PC-3 (cell line): Measurements from ENCODE around the gene FBXO24. TPM values are rescaled to one million over a fixed set of nuclear protein-coding genes. Genes with fewer than 3 reads are reported as not detected.

Source experiments
- ATAC-seq: fragments of 200-7000 bp; cut with Tn5 transposase; 2 replicates; pipeline ENCODE4 v1.9.1; 2020; ENCODE audit warnings: mild to moderate bottlenecking, moderate library complexity
- BruUV-seq: library from RNA; stranded (reverse); fragments of 400-500 nt; replicated peaks from 2 replicates; lab custom pipeline; 2021; lab: Mats Ljungman, UMichigan
- CTCF ChIA-PET: fragments of 300-600 bp; sonication (Branson Sonifier 250); formaldehyde crosslinking; loops from one replicate; lab custom pipeline; 2022; ENCODE audit warnings: antibody characterized with exemption; lab: Charles Lee
- POLR2A ChIA-PET: fragments of 300-600 bp; sonication (Branson Sonifier 250); formaldehyde crosslinking; loops from one replicate; lab custom pipeline; 2022; ENCODE audit warnings: antibody characterized with exemption; ENCODE audit not compliant: unreplicated experiment; lab: Charles Lee
- DNase-seq: peaks from one replicate; pipeline ENCODE4 v3.0.0-alpha.2; 2015
- H2AFZ ChIP-seq: fragments of 300-600 bp; sonication (generic); 2 replicates; pipeline ENCODE4 v1.6.0; 2016; ENCODE audit warnings: antibody characterized with exemption, low read length
- H3F3A ChIP-seq: fragments of 300-600 bp; sonication (generic); one replicate; pipeline ENCODE4 v1.6.0; 2017; ENCODE audit warnings: antibody characterized with exemption, low read length, control low read depth, mild to moderate bottlenecking; ENCODE audit not compliant: unreplicated experiment
- H3K27ac ChIP-seq: fragments of 300-600 bp; sonication (generic); 2 replicates; pipeline ENCODE4 v1.5.1; 2016; ENCODE audit warnings: mild to moderate bottlenecking, low read length
- H3K27me3 ChIP-seq: fragments of 300-600 bp; sonication (generic); 2 replicates; pipeline ENCODE4 v1.6.1; 2016; ENCODE audit warnings: low read length, mixed read lengths
- H3K36me3 ChIP-seq: fragments of 300-600 bp; sonication (generic); 2 replicates; pipeline ENCODE4 v1.6.1; 2016; ENCODE audit warnings: low read depth, mixed run types, low read length, mixed read lengths
- H3K4me1 ChIP-seq: fragments of 300-600 bp; sonication (generic); 2 replicates; pipeline ENCODE4 v1.5.1; 2016; ENCODE audit warnings: low read length; ENCODE audit not compliant: insufficient read depth
- H3K4me2 ChIP-seq: fragments of 300-600 bp; sonication (generic); 2 replicates; pipeline ENCODE4 v1.6.0; 2016; ENCODE audit warnings: low read length
- H3K4me3 ChIP-seq: fragments of 300-600 bp; sonication (generic); 2 replicates; pipeline ENCODE4 v1.5.1; 2016; ENCODE audit warnings: mild to moderate bottlenecking, low read length, mixed read lengths
- H3K79me2 ChIP-seq: fragments of 300-600 bp; sonication (generic); 2 replicates; pipeline ENCODE4 v1.6.1; 2017; ENCODE audit warnings: low read length, mixed read lengths
- H3K9ac ChIP-seq: fragments of 300-600 bp; sonication (generic); 2 replicates; pipeline ENCODE4 v1.6.0; 2016; ENCODE audit warnings: mild to moderate bottlenecking, low read length
- H3K9me2 ChIP-seq: fragments of 300-600 bp; sonication (generic); replicated peaks from 2 replicates; pipeline ENCODE4 v1.6.1; 2016; ENCODE audit warnings: mixed run types, low read length, mixed read lengths
- H3K9me3 ChIP-seq: fragments of 300-600 bp; sonication (generic); 2 replicates; pipeline ENCODE4 v1.6.1; 2016; ENCODE audit warnings: low read length, mixed read lengths
- H4K20me1 ChIP-seq: fragments of 300-600 bp; sonication (generic); 2 replicates; pipeline ENCODE4 v1.6.1; 2016; ENCODE audit warnings: low read length, mixed read lengths
- CTCF ChIP-seq: fragments of 300-600 bp; sonication (generic); conservative IDR thresholded peaks from 2 replicates; pipeline ENCODE4 v1.5.1; 2017; ENCODE audit warnings: antibody characterized with exemption, low read depth, mild to moderate bottlenecking, low read length
- EZH2 ChIP-seq: fragments of 300-600 bp; sonication (generic); IDR thresholded peaks from one replicate; pipeline ENCODE4 v1.6.1; 2017; ENCODE audit warnings: antibody characterized with exemption, mild to moderate bottlenecking, low read length; ENCODE audit not compliant: unreplicated experiment
- EZH2phosphoT487 ChIP-seq: fragments of 300-600 bp; sonication (generic); IDR thresholded peaks from 2 replicates; pipeline ENCODE4 v1.6.1; 2018; ENCODE audit warnings: mild to moderate bottlenecking, antibody characterized with exemption, low read length, borderline replicate concordance
- intact Hi-C: fragments of 100-400 bp; cut with micrococcal nuclease; formaldehyde crosslinking; loops from 2 replicates; pipeline ENCODE4 v1.9.0; 2023
- total RNA-seq: library from RNA; depleted of rRNA; stranded (reverse); fragments of >200 nt; gene quantifications from 2 replicates; pipeline ENCODE4 v1.2.3, GENCODE V29; 2014

FBXO24 gene
- total RNA-seq, 1 experiment from 2014 or later: 0.40 TPM

GRCh38 chr7:100606313-100606712 is 20.2 kb downstream of the FBXO24 start:
- H3K9me2 ChIP-seq: no peaks in the 10 kb centered on the region
- no peaks in the 10 kb centered on the region for H4K20me1 ChIP-seq
- DNase-seq (no peak), ATAC-seq (no peak)
- H3K9ac ChIP-seq: no peak overlapping the region
- H3K36me3 ChIP-seq: no peaks in the 10 kb centered on the region
- CTCF ChIA-PET: no interaction called here
- no peak overlapping the region for H2AFZ ChIP-seq
- TF ChIP-seq CTCF (no peak), EZH2phosphoT487 (no peak), EZH2 (no peak)
- POLR2A ChIA-PET: interaction anchor here (0.6 kb wide), 2 partner anchors 9 to 283 kb away, joined by 4 to 42 read pairs; partner anchors contain the start of gene UFSP1
- H3K4me3 ChIP-seq: no peak overlapping the region
- H3K79me2 ChIP-seq: no peaks in the 10 kb centered on the region
- no peak overlapping the region for H3K27ac ChIP-seq
- no peaks in the 10 kb centered on the region for H3F3A ChIP-seq
- no peaks in the 10 kb centered on the region for H3K9me3 ChIP-seq
- no peak overlapping the region for H3K4me2 ChIP-seq
- peaks cover 24% of the 10 kb centered on the region for H3K4me1 ChIP-seq
- H3K27me3 ChIP-seq: no peaks in the 10 kb centered on the region
- BruUV-seq: no TSS peak
- intact Hi-C loops: no loop called here

GRCh38 chr7:100607111-100607510 is 21.0 kb downstream of the FBXO24 start:
- peaks cover 24% of the 10 kb centered on the region for H3K4me1 ChIP-seq
- H4K20me1 ChIP-seq: no peaks in the 10 kb centered on the region
- H3K36me3 ChIP-seq: no peaks in the 10 kb centered on the region
- H3F3A ChIP-seq: no peaks in the 10 kb centered on the region
- no peak overlapping the region for H3K4me2 ChIP-seq
- no peaks in the 10 kb centered on the region for H3K9me3 ChIP-seq
- no peaks in the 10 kb centered on the region for H3K79me2 ChIP-seq
- H3K4me3 ChIP-seq: no peak overlapping the region
- H3K9me2 ChIP-seq: no peaks in the 10 kb centered on the region
- H3K27ac ChIP-seq: no peak overlapping the region
- ATAC-seq (peak; percentile 2; the same call in 1 of the 2 replicates), DNase-seq (peak; percentile 69)
- H2AFZ ChIP-seq: no peak overlapping the region
- CTCF ChIA-PET: no interaction called here
- TF ChIP-seq EZH2phosphoT487: no peak
- no peak for TF ChIP-seq EZH2
- no peak for TF ChIP-seq CTCF
- H3K9ac ChIP-seq: no peak overlapping the region
- no peaks in the 10 kb centered on the region for H3K27me3 ChIP-seq
- POLR2A ChIA-PET: interaction anchor here (0.6 kb wide), 2 partner anchors 10 to 19 kb away, joined by 3 to 42 read pairs; no protein-coding TSS in a partner anchor
- no TSS peak for BruUV-seq
- intact Hi-C loops: no loop called here

- DNase-seq (no peak), ATAC-seq (no peak)
- H3K27me3 ChIP-seq: no peaks in the 10 kb centered on the region
- H2AFZ ChIP-seq: no peak overlapping the region
- POLR2A ChIA-PET: no interaction called here
- no peak overlapping the region for H3K4me3 ChIP-seq
- no peaks in the 10 kb centered on the region for H4K20me1 ChIP-seq
- H3K9me2 ChIP-seq: no peaks in the 10 kb centered on the region
- H3K4me2 ChIP-seq: no peak overlapping the region
- H3F3A ChIP-seq: no peaks in the 10 kb centered on the region
- H3K36me3 ChIP-seq: no peaks in the 10 kb centered on the region
- no TSS peak for BruUV-seq
- H3K79me2 ChIP-seq: no peaks in the 10 kb centered on the region
- intact Hi-C loops: no loop called here
- no peaks in the 10 kb centered on the region for H3K9me3 ChIP-seq
- CTCF ChIA-PET: no interaction called here
- peaks cover 23% of the 10 kb centered on the region for H3K4me1 ChIP-seq
- H3K9ac ChIP-seq: no peak overlapping the region
- no peak for TF ChIP-seq EZH2
- no peak for TF ChIP-seq CTCF
- TF ChIP-seq EZH2phosphoT487: no peak
- no peak overlapping the region for H3K27ac ChIP-seq
These were observed 23.8 kb downstream of the FBXO24 start for GRCh38 chr7:100609958-100610357.
